Caco-2 (cell line): ENCODE results near the gene MLEC. TPM values are rescaled to one million over a fixed set of nuclear protein-coding genes. Genes with fewer than 3 reads are reported as not detected.

ENCODE experiments used
- BruUV-seq: library from RNA; stranded (reverse); fragments of 400-500 nt; replicated peaks from 2 replicates; lab custom pipeline; 2021; lab: Mats Ljungman, UMichigan
- CTCF ChIA-PET: fragments of 300-600 bp; sonication (Branson Sonifier 250); formaldehyde crosslinking; loops from one replicate; lab custom pipeline; 2022; ENCODE audit warnings: antibody characterized with exemption; lab: Charles Lee
- POLR2A ChIA-PET: fragments of 300-600 bp; sonication (Branson Sonifier 250); formaldehyde crosslinking; loops from one replicate; lab custom pipeline; 2022; ENCODE audit warnings: antibody characterized with exemption; lab: Charles Lee
- DNase-seq, 2 experiments: peaks; one replicate each; pipeline versions ENCODE4 v3.0.0 to v3.0.0-alpha.2; 2020 to 2022
- H3K27me3 ChIP-seq: replicated peaks from 2 replicates; pipeline ENCODE4 v1.6.0; 2011; ENCODE audit warnings: low read length; ENCODE audit not compliant: control insufficient read depth, insufficient read depth
- H3K36me3 ChIP-seq: 2 replicates; pipeline ENCODE4 v1.5.1; 2011; ENCODE audit warnings: low read length; ENCODE audit not compliant: control insufficient read depth, insufficient read depth
- H3K4me1 ChIP-seq: fragments of 250-450 bp; sonication (Bioruptor Pico); 2 replicates; pipeline ENCODE4 v1.5.1; 2020; ENCODE audit warnings: mild to moderate bottlenecking
- H3K4me3 ChIP-seq: 2 replicates; pipeline ENCODE4 v1.5.1; 2011; ENCODE audit warnings: low read depth, mild to moderate bottlenecking, control low read depth, low read length
- H3K9me3 ChIP-seq: fragments of 250-450 bp; sonication (Bioruptor Pico); 2 replicates; pipeline ENCODE4 v1.5.1; 2020; ENCODE audit warnings: mild to moderate bottlenecking, moderate library complexity
- H3K27ac Mint-ChIP-seq: one replicate; pipeline ENCODE4 v1.8.0; 2022; ENCODE audit warnings: mixed read lengths; ENCODE audit not compliant: unreplicated experiment
- H3K27me3 Mint-ChIP-seq: one replicate; pipeline ENCODE4 v1.8.0; 2022; ENCODE audit warnings: mixed read lengths; ENCODE audit not compliant: insufficient read depth, unreplicated experiment
- H3K36me3 Mint-ChIP-seq: one replicate; pipeline ENCODE4 v1.8.0; 2022; ENCODE audit warnings: mild to moderate bottlenecking, mixed read lengths; ENCODE audit not compliant: insufficient read depth, unreplicated experiment
- H3K4me1 Mint-ChIP-seq: one replicate; pipeline ENCODE4 v1.8.0; 2022; ENCODE audit warnings: low read depth, mixed read lengths; ENCODE audit not compliant: unreplicated experiment
- H3K4me3 Mint-ChIP-seq: one replicate; pipeline ENCODE4 v1.8.0; 2022; ENCODE audit warnings: mild to moderate bottlenecking, moderate library complexity, mixed read lengths; ENCODE audit not compliant: unreplicated experiment
- H3K9me3 Mint-ChIP-seq: one replicate; pipeline ENCODE4 v1.8.0; 2022; ENCODE audit warnings: mixed read lengths; ENCODE audit not compliant: unreplicated experiment
- intact Hi-C: fragments of 100-400 bp; cut with micrococcal nuclease; formaldehyde crosslinking; loops from one replicate; pipeline ENCODE4 v1.10.0; 2022; ENCODE audit not compliant: unreplicated experiment
- total RNA-seq: library from RNA; stranded (reverse); gene quantifications from 2 replicates; pipeline ENCODE4 v1.2.3, GENCODE V29; 2022
- TF ChIP-seq, protein P1 (sequence below), 2 experiments: fragments of 200-600 bp in 1 of 2; IDR thresholded peaks; 1 replicate in 1 of 2; 2 replicates in 1 of 2; pipeline versions ENCODE4 v1.5.1 to v1.8.0; 2011 to 2022; ENCODE audit warnings: antibody characterized with exemption in 1 of 2, control low read depth in 1 of 2, inconsistent platforms in 1 of 2, low read depth in 1 of 2, low read length in 1 of 2, mild to moderate bottlenecking in 1 of 2, moderate library complexity in 1 of 2; ENCODE audit not compliant: insufficient read depth in 1 of 2, severe bottlenecking in 1 of 2, unreplicated experiment in 1 of 2

Gene MLEC
- total RNA-seq, 1 experiment from 2014 or later: 150 TPM

DNA sequence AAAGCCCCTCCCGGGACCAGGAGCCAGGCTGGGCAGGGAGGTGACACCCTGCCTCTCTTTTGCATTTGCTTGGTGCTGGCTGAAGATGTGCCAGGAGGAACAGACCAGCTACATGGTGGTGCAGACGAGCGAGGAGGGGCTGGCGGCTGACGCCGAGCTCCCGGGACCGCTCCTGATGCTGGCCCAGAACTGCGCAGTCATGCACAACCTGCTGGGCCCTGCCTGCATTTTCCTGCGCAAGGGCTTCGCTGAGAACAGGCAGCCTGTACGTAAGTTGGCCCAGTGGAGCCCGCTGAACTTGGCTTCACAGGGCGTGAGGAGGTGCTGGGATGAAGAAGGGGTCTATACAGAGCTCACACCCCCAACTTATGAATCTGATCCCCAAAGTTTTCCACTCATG is 30.9 kb upstream of the MLEC start:
- H3K36me3 Mint-ChIP-seq: no peaks in the 10 kb centered on the region
- Histone ChIP-seq H3K36me3 (no peaks in the 10 kb centered on the region), H3K9me3 (no peaks in the 10 kb centered on the region), H3K4me3 (no peak overlapping the region), H3K4me1 (no peaks in the 10 kb centered on the region), H3K27me3 (no peaks in the 10 kb centered on the region; the same call in 1 of the 2 replicates)
- no peaks in the 10 kb centered on the region for H3K9me3 Mint-ChIP-seq
- no peak overlapping the region for H3K27ac Mint-ChIP-seq
- no peak for DNase-seq
- TF ChIP-seq, protein P1, sequence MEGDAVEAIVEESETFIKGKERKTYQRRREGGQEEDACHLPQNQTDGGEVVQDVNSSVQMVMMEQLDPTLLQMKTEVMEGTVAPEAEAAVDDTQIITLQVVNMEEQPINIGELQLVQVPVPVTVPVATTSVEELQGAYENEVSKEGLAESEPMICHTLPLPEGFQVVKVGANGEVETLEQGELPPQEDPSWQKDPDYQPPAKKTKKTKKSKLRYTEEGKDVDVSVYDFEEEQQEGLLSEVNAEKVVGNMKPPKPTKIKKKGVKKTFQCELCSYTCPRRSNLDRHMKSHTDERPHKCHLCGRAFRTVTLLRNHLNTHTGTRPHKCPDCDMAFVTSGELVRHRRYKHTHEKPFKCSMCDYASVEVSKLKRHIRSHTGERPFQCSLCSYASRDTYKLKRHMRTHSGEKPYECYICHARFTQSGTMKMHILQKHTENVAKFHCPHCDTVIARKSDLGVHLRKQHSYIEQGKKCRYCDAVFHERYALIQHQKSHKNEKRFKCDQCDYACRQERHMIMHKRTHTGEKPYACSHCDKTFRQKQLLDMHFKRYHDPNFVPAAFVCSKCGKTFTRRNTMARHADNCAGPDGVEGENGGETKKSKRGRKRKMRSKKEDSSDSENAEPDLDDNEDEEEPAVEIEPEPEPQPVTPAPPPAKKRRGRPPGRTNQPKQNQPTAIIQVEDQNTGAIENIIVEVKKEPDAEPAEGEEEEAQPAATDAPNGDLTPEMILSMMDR (IDR thresholded peaks at IDR 0.05; ENCODE audit: insufficient read depth in 1 of 2, low read depth in 1 of 2, low read length in 1 of 2, severe bottlenecking in 1 of 2, unreplicated experiment in 1 of 2): no peak
- H3K4me1 Mint-ChIP-seq: peaks cover 6% of the 10 kb centered on the region
- no TSS peak for BruUV-seq
- ChIA-PET POLR2A (interaction anchor here (0.6 kb wide), 1 partner anchor 30 kb away, joined by 8 read pairs; no protein-coding TSS in a partner anchor), CTCF (no interaction called here)
- no peaks in the 10 kb centered on the region for H3K27me3 Mint-ChIP-seq
- intact Hi-C loops: no loop called here
- H3K4me3 Mint-ChIP-seq: no peak overlapping the region

DNA sequence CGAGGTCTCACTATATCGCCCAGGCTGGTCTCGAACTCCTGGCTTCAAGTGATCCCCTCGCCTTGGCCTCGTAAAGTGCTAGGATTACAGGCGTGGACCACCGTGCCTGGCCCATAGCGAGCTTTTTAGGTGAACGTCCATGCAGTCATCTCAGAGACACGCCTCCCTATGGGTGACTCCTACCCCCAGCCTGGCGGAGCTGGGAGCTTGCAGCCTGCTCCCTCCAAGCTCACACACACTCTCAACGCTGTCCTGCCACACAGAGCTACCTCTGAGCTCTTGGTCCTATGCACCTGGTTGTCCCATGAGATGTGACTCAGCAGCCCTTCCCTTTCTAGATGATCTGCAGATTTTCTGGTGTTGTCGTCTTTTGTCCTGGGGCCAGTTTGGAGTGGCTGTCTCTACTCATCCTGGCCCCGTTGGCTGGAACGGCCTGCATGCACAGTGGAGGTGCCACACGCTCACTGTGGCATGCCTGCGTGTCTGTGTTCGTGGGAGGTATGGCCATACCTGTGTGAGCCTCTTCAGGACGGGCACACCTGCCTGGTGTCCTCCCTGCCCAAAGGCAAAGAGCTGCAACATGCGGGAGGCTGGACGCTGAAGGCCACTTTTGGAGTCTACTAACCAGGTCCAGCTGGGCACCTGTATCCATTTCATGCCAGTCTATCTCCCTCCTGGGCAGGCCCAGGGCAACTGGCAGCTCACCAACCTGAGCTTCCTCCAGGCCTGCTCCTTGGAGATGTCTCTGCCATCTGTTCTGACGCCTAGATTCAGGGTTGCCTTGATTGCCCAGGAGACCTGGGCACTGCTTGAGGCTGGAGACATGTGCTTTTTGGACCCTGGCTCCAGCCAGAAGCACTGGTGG is 28.4 kb upstream of the MLEC start:
- Mint-ChIP-seq H3K27ac (no peak overlapping the region), H3K9me3 (no peaks in the 10 kb centered on the region), H3K36me3 (no peaks in the 10 kb centered on the region), H3K4me3 (no peak overlapping the region), H3K4me1 (peaks cover 6% of the 10 kb centered on the region), H3K27me3 (no peaks in the 10 kb centered on the region)
- POLR2A ChIA-PET: no interaction called here
- Histone ChIP-seq H3K4me3 (no peak overlapping the region), H3K27me3 (no peaks in the 10 kb centered on the region; the same call in 1 of the 2 replicates), H3K9me3 (no peaks in the 10 kb centered on the region), H3K36me3 (no peaks in the 10 kb centered on the region), H3K4me1 (no peaks in the 10 kb centered on the region)
- CTCF ChIA-PET: interaction anchor here (1.0 kb wide), 2 partner anchors 10 to 77 kb away, joined by 3 to 7 read pairs; partner anchors contain the start of gene POP5
- TF ChIP-seq, protein P1 (IDR thresholded peaks at IDR 0.05; ENCODE audit: insufficient read depth in 1 of 2, low read depth in 1 of 2, low read length in 1 of 2, severe bottlenecking in 1 of 2, unreplicated experiment in 1 of 2): no peak
- BruUV-seq: no TSS peak
- intact Hi-C loops: no loop called here
- no peak for DNase-seq

DNA sequence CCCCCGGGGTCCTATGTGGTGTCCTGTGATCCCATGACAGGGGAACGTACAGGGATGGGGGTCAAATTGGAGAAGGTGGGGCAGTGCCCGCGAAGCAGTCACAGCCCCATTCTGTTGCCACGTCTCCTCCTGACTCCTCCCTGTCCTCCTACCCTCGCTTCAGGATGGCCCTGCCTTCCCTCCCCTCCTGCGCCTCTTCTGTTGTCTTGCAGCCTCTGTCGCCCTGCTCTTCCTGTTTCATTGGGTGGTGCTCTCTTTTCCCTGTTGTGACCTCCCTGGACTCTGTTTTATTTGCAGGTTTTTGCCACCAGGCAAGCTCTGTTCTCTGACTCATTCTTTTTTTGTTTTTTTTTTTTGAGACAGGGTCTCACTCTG is 27.8 kb upstream of the MLEC start:
- intact Hi-C loops: no loop called here
- CTCF ChIA-PET: interaction anchor here (1.0 kb wide), 2 partner anchors 10 to 78 kb away, joined by 3 to 7 read pairs; partner anchors contain the start of gene POP5
- POLR2A ChIA-PET: no interaction called here
- Histone ChIP-seq H3K9me3 (no peaks in the 10 kb centered on the region), H3K4me3 (no peak overlapping the region), H3K36me3 (no peaks in the 10 kb centered on the region), H3K27me3 (no peaks in the 10 kb centered on the region; the same call in 1 of the 2 replicates), H3K4me1 (no peaks in the 10 kb centered on the region)
- Mint-ChIP-seq H3K27ac (no peak overlapping the region), H3K36me3 (no peaks in the 10 kb centered on the region), H3K4me1 (peaks cover 6% of the 10 kb centered on the region), H3K9me3 (no peaks in the 10 kb centered on the region), H3K27me3 (no peaks in the 10 kb centered on the region), H3K4me3 (no peak overlapping the region)
- DNase-seq: no peak
- TF ChIP-seq, protein P1 (IDR thresholded peaks at IDR 0.05; ENCODE audit: insufficient read depth in 1 of 2, low read depth in 1 of 2, low read length in 1 of 2, severe bottlenecking in 1 of 2, unreplicated experiment in 1 of 2): no peak
- no TSS peak for BruUV-seq
